Mesendoderm (in vitro differentiated cells): Measurements from ENCODE around the gene TNKS1BP1.

Experiments used
- DNase-seq: peaks from one replicate; pipeline ENCODE4 v3.0.0; 2013
- H2AK5ac ChIP-seq: 2 replicates; pipeline ENCODE4 v1.6.1; 2013; ENCODE audit warnings: low read length, inconsistent platforms
- H2BK120ac ChIP-seq: 2 replicates; pipeline ENCODE4 v1.6.1; 2013; ENCODE audit warnings: low read depth, mild to moderate bottlenecking, low read length, moderate library complexity, mixed read lengths
- H2BK15ac ChIP-seq: replicated peaks from 2 replicates; pipeline ENCODE4 v1.6.1; 2013; ENCODE audit warnings: low read depth, mild to moderate bottlenecking, moderate library complexity
- H2BK5ac ChIP-seq: 2 replicates; pipeline ENCODE4 v1.6.1; 2013; ENCODE audit warnings: low read length, inconsistent platforms
- H3K18ac ChIP-seq: 2 replicates; pipeline ENCODE4 v1.6.1; 2013; ENCODE audit warnings: mild to moderate bottlenecking, low read length, mixed read lengths
- H3K23ac ChIP-seq: one replicate; pipeline ENCODE4 v1.6.1; 2013; ENCODE audit warnings: low read length
- H3K27ac ChIP-seq: 2 replicates; pipeline ENCODE4 v1.5.1; 2013; ENCODE audit warnings: low read depth, mild to moderate bottlenecking, inconsistent platforms, low read length, moderate library complexity
- H3K27me3 ChIP-seq: 2 replicates; pipeline ENCODE4 v1.6.1; 2013; ENCODE audit warnings: low read length, control low read depth, mild to moderate bottlenecking, inconsistent platforms; ENCODE audit not compliant: insufficient read depth, poor library complexity
- H3K36me3 ChIP-seq: 2 replicates; pipeline ENCODE4 v1.6.1; 2013; ENCODE audit warnings: low read length, inconsistent platforms; ENCODE audit not compliant: control insufficient read depth, insufficient read depth
- H3K4ac ChIP-seq: one replicate; pipeline ENCODE4 v1.6.1; 2013; ENCODE audit warnings: low read depth, mild to moderate bottlenecking, low read length, moderate library complexity
- H3K4me1 ChIP-seq: 2 replicates; pipeline ENCODE4 v1.6.1; 2013; ENCODE audit warnings: low read depth, low read length, inconsistent platforms; ENCODE audit not compliant: control insufficient read depth
- H3K4me2 ChIP-seq: 2 replicates; pipeline ENCODE4 v1.6.1; 2013; ENCODE audit warnings: low read length
- H3K4me3 ChIP-seq: 2 replicates; pipeline ENCODE4 v1.5.1; 2013; ENCODE audit warnings: mild to moderate bottlenecking, low read length
- H3K56ac ChIP-seq: one replicate; pipeline ENCODE4 v1.6.1; 2013; ENCODE audit warnings: low read length
- H3K79me1 ChIP-seq: 2 replicates; pipeline ENCODE4 v1.6.1; 2013; ENCODE audit warnings: low read length, inconsistent platforms
- H3K79me2 ChIP-seq: 2 replicates; pipeline ENCODE4 v1.6.1; 2013; ENCODE audit warnings: mild to moderate bottlenecking, low read length; ENCODE audit not compliant: control insufficient read depth, insufficient read depth
- H3K9ac ChIP-seq: 2 replicates; pipeline ENCODE4 v1.6.1; 2013; ENCODE audit warnings: low read length, inconsistent platforms
- H4K5ac ChIP-seq: one replicate; pipeline ENCODE4 v1.6.1; 2013; ENCODE audit warnings: low read length
- H4K8ac ChIP-seq: one replicate; pipeline ENCODE4 v1.6.1; 2013; ENCODE audit warnings: low read depth, mild to moderate bottlenecking, control low read depth, low read length, moderate library complexity
- WGBS: extraction: QIAGEN DNeasy Blood & Tissue Kit; methylation state at CpG from one replicate; pipeline ENCODE4 v1.1.7; 2013; ENCODE audit warnings: low lambda C conversion rate, missing lambda C conversion rate; ENCODE audit not compliant: insufficient coverage; ENCODE audit errors: extremely low coverage; 5-methylcytosine and 5-hydroxymethylcytosine counted together

The TNKS1BP1 gene

DNA sequence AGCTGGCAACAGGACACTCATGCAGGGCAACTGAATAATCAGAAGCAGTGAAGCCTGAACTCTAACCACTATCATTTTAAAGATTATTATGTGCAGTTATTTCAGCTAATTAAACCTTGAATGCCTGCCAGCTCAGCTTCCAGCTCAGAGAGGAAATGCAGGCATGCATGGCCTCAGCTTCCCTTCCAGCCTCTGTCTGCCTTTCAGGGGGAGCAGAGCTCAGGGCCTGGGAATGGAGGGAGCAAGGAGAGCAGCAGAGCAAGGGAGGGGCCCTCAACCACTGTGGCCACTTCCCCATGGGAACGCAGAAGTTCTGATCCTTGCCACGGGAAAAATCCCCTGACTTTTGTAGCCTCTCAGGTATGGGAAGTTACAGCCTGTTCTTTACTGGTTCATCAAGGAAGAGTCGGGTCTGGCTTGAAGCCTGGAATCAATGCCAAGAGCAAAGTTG is 55.2 kb downstream of the TNKS1BP1 start:
- Histone ChIP-seq H3K56ac (no peak overlapping the region), H3K27ac (no peak overlapping the region), H3K4ac (no peak overlapping the region), H2BK120ac (no peak overlapping the region), H3K4me1 (no peaks in the 10 kb centered on the region), H3K23ac (no peak overlapping the region), H3K36me3 (no peaks in the 10 kb centered on the region), H3K9ac (no peak overlapping the region), H3K4me3 (no peak overlapping the region), H2AK5ac (no peak overlapping the region), H2BK15ac (no peak overlapping the region), H3K79me2 (no peaks in the 10 kb centered on the region), H3K4me2 (no peak overlapping the region), H3K79me1 (no peaks in the 10 kb centered on the region), H4K8ac (no peak overlapping the region), H3K27me3 (no peaks in the 10 kb centered on the region), H3K18ac (no peak overlapping the region), H2BK5ac (no peak overlapping the region), H4K5ac (no peak overlapping the region)
- DNase-seq, result no peak
- no CpG with 5 or more reads among the region's 3 CpGs for WGBS

DNA sequence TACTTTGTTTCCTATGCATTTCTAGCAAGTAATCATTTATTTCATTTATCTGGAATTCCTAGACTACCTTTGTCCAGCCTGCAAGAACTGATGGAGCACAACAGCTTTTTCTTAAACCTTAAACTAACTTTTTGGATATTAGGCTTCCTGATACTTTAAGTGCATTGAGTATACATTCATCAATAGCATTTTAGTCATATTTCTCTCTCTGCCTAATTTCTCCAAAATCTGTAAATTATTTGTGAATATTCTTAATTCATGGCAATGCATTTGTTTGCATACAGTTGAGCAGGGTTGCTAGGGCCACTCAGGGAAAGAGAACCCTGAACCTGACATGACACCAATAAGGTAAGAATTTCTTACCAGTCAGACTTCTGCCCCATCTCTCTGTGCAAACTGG is 58.6 kb downstream of the TNKS1BP1 start:
- H3K9ac ChIP-seq, result no peak overlapping the region
- H3K36me3 ChIP-seq, result no peaks in the 10 kb centered on the region
- H3K4me2 ChIP-seq, result no peak overlapping the region
- H3K27ac ChIP-seq, result no peak overlapping the region
- no peak overlapping the region for H4K8ac ChIP-seq
- no peak overlapping the region for H3K4me3 ChIP-seq
- H3K79me2 ChIP-seq, result no peaks in the 10 kb centered on the region
- no peaks in the 10 kb centered on the region for H3K4me1 ChIP-seq
- DNase-seq, result peak; percentile 28
- H3K56ac ChIP-seq, result no peak overlapping the region
- no peaks in the 10 kb centered on the region for H3K79me1 ChIP-seq
- no peak overlapping the region for H3K4ac ChIP-seq
- no peak overlapping the region for H2BK15ac ChIP-seq
- H3K23ac ChIP-seq, result no peak overlapping the region
- no peak overlapping the region for H2AK5ac ChIP-seq
- no peak overlapping the region for H4K5ac ChIP-seq
- H2BK120ac ChIP-seq, result no peak overlapping the region
- no peaks in the 10 kb centered on the region for H3K27me3 ChIP-seq
- no peak overlapping the region for H3K18ac ChIP-seq
- H2BK5ac ChIP-seq, result no peak overlapping the region

DNA sequence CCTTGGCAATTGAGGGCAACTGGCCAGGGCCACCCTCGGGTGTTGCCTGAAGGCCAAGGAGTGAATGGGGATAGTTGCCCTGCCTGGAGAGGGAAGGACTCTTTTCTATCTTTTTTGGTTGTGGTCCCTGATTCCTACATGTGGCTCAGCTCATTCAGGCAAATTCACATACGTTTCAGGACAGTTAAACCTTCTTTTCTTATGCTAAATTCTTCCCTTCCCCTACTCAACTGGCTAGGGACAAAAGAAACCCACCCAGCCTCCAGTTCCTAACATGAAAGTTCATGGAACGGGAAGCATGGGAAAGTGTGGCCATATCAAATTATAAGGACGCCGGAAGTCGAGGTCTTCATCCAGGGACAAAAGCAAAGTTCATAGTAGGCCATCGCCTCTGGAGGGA is 61.4 kb downstream of the TNKS1BP1 start:
- DNase-seq, result no peak
- no peak overlapping the region for H2BK15ac ChIP-seq
- H3K23ac ChIP-seq, result no peak overlapping the region
- H2AK5ac ChIP-seq, result no peak overlapping the region
- H3K56ac ChIP-seq, result no peak overlapping the region
- H3K79me2 ChIP-seq, result no peaks in the 10 kb centered on the region
- no peak overlapping the region for H3K4me2 ChIP-seq
- no peak overlapping the region for H3K4ac ChIP-seq
- no peak overlapping the region for H3K27ac ChIP-seq
- H3K9ac ChIP-seq, result no peak overlapping the region
- no CpG with 5 or more reads among the region's 7 CpGs for WGBS
- H3K27me3 ChIP-seq, result no peaks in the 10 kb centered on the region
- H2BK5ac ChIP-seq, result no peak overlapping the region
- no peaks in the 10 kb centered on the region for H3K36me3 ChIP-seq
- H3K4me1 ChIP-seq, result no peaks in the 10 kb centered on the region
- no peak overlapping the region for H4K5ac ChIP-seq
- H3K18ac ChIP-seq, result no peak overlapping the region
- no peak overlapping the region for H3K4me3 ChIP-seq
- H4K8ac ChIP-seq, result no peak overlapping the region
- no peak overlapping the region for H2BK120ac ChIP-seq
- H3K79me1 ChIP-seq, result no peaks in the 10 kb centered on the region

DNA sequence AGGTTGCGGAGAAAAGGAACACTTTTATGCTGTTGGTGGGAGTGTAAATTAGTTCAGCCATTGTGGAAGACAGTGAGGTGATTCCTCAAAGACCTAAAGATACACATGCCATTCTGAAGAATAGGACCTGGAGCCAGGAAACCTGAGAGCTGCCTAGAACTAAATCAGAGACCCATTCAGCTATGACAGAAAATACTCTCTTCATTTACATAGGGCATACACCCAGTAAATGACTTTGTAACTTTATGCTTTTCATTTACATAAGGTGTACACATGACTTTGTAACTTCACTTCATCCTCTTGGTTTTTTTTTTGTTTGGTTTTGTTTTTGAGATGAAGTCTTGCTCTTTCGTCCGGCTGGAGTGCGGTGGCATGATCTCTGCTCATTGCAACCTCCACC is 62.6 kb downstream of the TNKS1BP1 start:
- no peaks in the 10 kb centered on the region for H3K27me3 ChIP-seq
- no peak overlapping the region for H3K23ac ChIP-seq
- H2BK15ac ChIP-seq, result no peak overlapping the region
- no peaks in the 10 kb centered on the region for H3K36me3 ChIP-seq
- H4K8ac ChIP-seq, result no peak overlapping the region
- no peak overlapping the region for H3K4me2 ChIP-seq
- no peak overlapping the region for H3K18ac ChIP-seq
- no peaks in the 10 kb centered on the region for H3K4me1 ChIP-seq
- no peak overlapping the region for H3K27ac ChIP-seq
- no peak overlapping the region for H4K5ac ChIP-seq
- DNase-seq, result no peak
- H2BK5ac ChIP-seq, result no peak overlapping the region
- H3K56ac ChIP-seq, result no peak overlapping the region
- H2BK120ac ChIP-seq, result no peak overlapping the region
- H3K9ac ChIP-seq, result no peak overlapping the region
- no peaks in the 10 kb centered on the region for H3K79me1 ChIP-seq
- no peak overlapping the region for H2AK5ac ChIP-seq
- WGBS, result no CpG with 5 or more reads among the region's 4 CpGs
- H3K79me2 ChIP-seq, result no peaks in the 10 kb centered on the region
- H3K4ac ChIP-seq, result no peak overlapping the region
- no peak overlapping the region for H3K4me3 ChIP-seq

DNA sequence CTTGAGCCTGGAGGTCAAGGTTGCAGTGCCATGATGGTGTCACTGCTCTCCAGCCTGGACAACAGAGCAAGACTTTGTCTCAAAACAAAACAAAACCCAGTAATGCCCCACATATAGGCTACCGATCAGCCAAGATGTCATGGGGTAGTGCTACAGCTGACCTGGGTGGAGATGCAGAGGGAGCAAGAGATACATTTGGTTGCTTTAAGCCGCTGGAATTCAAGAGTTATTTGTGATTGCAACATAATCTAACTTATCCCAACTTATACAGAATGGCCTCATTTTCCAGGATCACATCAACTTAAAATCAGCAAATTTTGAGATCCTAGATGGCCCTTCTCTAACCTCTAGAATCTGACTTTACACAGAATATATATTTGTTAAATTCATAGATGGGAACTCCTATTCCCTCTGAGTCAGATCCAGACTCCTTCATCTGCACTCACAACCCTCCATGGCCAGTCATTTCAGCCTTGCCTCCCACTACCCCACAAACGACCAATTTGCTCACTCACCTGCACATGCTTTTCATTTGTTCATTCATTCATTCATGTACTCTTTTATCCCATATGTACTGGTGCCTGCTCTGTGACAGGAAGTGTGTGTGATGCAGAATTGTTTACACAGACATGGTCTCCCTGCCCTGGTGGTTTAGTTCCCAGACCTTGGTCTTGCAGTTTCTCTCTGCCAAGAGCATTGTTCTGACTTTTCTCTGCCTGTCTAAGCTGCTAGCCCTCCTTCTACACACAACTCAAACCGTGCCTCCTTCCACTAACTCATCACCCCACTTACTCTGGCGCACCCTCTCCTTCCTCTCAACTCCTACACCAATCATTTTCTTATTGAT is 63.6 kb downstream of the TNKS1BP1 start:
- Histone ChIP-seq H3K79me1 (no peaks in the 10 kb centered on the region), H3K18ac (no peak overlapping the region), H2BK120ac (no peak overlapping the region), H3K4ac (no peak overlapping the region), H3K4me3 (no peak overlapping the region), H3K4me2 (no peak overlapping the region), H4K8ac (no peak overlapping the region), H3K23ac (no peak overlapping the region), H3K4me1 (no peaks in the 10 kb centered on the region), H3K27ac (no peak overlapping the region), H2AK5ac (no peak overlapping the region), H2BK15ac (no peak overlapping the region), H3K79me2 (no peaks in the 10 kb centered on the region), H2BK5ac (no peak overlapping the region), H3K56ac (no peak overlapping the region), H3K36me3 (no peaks in the 10 kb centered on the region), H4K5ac (no peak overlapping the region), H3K9ac (no peak overlapping the region), H3K27me3 (no peaks in the 10 kb centered on the region)
- DNase-seq, result no peak
- WGBS, result 100% methylated on average over 2 of the region's 5 CpGs

DNA sequence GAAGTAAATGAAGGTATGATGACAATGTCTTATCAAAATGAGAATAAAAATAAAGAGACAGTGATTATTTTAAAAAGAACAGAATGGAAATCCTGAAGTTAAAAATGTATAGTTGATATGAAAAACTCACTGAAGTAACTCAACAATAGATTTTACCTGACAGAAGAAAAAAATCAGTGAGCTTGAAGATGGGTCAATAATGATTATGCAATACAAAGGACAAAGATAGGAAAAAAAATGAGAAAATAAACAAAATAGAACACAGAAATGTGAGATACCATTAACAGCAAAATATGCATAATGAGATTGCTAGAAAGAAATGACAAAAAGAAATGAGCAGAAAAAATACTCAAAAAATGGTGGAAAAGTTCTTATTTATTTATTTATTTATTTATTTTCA is 68.6 kb downstream of the TNKS1BP1 start:
- Histone ChIP-seq H3K18ac (no peak overlapping the region), H3K4ac (no peak overlapping the region), H3K27me3 (no peaks in the 10 kb centered on the region), H2BK15ac (no peak overlapping the region), H3K4me3 (no peak overlapping the region), H3K23ac (no peak overlapping the region), H2BK5ac (no peak overlapping the region), H3K4me1 (no peaks in the 10 kb centered on the region), H3K36me3 (no peaks in the 10 kb centered on the region), H4K8ac (no peak overlapping the region), H3K79me2 (no peaks in the 10 kb centered on the region), H3K27ac (no peak overlapping the region), H3K79me1 (no peaks in the 10 kb centered on the region), H3K4me2 (no peak overlapping the region), H2BK120ac (no peak overlapping the region), H3K56ac (no peak overlapping the region), H3K9ac (no peak overlapping the region), H2AK5ac (no peak overlapping the region), H4K5ac (no peak overlapping the region)
- DNase-seq, result no peak
